Endometrial microvascular endothelial cells (primary cell): ENCODE results near the gene PPDPF. TPM values are rescaled to one million over a fixed set of nuclear protein-coding genes. Genes with fewer than 3 reads are reported as not detected.
"Not testable (repeated sequence)": the region's sequence is repeated elsewhere in the genome, so short reads cannot be mapped to it uniquely, and the experiment has no call there.

ENCODE experiments used
- in situ Hi-C: cut with HindIII; loops from 2 replicates; pipeline ENCODE4 v1.10.0; 2017; ENCODE audit warnings: low sequenced_read_pairs, low pct_unique_long_range_greater_than_20kb; ENCODE audit errors: inconsistent ontology term
- total RNA-seq: library from RNA; depleted of rRNA; stranded (reverse); fragments of >200 nt; gene quantifications from one replicate; pipeline ENCODE4 v1.2.3, GENCODE V29; 2015; ENCODE audit errors: inconsistent ontology term

Gene PPDPF
- total RNA-seq, 1 donor from 2014 or later: 126 TPM

DNA sequence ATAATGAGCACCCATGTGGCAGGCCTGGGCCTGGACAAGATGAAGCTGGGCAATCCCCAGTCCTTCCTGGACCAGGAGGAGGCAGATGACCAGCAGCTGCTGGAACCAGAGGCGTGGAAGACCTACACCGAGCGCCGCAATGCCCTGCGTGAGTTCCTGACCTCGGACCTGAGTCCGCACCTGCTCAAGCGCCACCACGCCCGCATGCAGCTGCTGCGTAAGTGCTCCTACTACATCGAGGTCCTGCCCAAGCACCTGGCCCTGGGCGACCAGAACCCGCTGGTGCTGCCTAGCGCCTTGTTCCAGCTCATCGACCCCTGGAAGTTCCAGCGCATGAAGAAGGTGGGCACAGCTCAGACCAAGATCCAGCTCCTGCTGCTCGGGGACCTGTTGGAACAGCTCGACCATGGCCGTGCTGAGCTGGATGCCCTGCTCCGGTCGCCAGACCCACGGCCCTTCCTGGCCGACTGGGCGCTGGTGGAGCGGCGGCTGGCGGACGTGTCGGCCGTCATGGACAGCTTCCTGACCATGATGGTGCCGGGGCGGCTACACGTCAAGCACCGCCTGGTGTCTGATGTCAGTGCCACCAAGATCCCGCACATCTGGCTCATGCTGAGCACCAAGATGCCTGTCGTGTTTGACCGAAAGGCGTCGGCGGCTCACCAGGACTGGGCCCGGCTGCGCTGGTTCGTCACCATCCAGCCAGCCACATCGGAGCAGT is 35.3 kb downstream of the PPDPF start:
- in situ Hi-C loops: no loop called here

GRCh38 chr20:63556873-63557478 is 36.4 kb downstream of the PPDPF start:
- in situ Hi-C loops: no loop called here

DNA sequence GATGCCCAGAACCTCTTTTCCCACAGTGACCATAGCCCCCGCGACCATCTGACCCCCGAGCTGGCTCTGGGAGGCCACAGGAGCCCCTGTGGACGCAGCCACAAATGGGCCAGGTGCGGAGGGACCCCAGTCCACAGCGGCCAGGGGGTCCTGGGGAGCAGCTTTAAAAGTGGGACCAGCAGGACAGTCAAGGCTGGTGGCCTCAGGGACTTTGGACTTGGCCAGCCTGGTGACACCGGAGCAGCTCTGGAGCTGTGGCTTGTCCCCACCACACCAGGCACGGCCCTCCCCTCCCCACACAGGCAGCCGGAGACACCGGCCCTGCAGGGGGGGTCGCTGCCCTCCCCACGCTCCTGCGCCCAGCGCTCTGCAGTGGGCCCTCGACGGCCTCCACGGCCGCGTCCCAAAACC is 36.9 kb downstream of the PPDPF start:
- in situ Hi-C loops: no loop called here

- in situ Hi-C loops: no loop called here
Observed at GRCh38 chr20:63558804-63559484, 38.4 kb downstream of the PPDPF start.

- in situ Hi-C loops: not testable (repeated sequence)
Observed at GRCh38 chr20:63559485-63560332, 39.1 kb downstream of the PPDPF start.

DNA sequence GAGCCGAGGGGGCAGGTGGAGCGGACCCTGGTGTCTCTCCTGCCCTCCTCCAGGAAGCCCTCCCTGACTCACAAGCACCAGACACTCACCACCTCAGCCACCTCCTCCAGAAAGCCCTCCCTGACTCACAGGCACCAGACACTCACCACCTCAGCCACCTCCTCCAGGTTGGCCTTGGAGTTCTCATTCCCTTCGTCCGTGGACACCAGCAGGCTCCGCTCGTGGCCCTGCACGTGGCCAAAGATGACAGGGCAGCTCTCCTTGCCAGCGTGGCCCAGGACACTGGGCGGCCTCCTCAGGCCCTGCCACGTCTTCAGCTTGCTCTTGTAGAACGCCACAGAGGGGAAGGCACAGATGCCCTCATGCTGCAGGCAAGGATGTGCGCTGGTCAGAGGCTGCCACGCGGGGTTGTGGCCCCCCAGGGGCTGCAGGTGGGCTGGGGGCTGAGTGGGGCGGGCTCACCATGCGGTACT is 39.8 kb downstream of the PPDPF start:
- in situ Hi-C loops: no loop called here

- in situ Hi-C loops: no loop called here
Observed at GRCh38 chr20:63560856-63561609, 40.5 kb downstream of the PPDPF start.

DNA sequence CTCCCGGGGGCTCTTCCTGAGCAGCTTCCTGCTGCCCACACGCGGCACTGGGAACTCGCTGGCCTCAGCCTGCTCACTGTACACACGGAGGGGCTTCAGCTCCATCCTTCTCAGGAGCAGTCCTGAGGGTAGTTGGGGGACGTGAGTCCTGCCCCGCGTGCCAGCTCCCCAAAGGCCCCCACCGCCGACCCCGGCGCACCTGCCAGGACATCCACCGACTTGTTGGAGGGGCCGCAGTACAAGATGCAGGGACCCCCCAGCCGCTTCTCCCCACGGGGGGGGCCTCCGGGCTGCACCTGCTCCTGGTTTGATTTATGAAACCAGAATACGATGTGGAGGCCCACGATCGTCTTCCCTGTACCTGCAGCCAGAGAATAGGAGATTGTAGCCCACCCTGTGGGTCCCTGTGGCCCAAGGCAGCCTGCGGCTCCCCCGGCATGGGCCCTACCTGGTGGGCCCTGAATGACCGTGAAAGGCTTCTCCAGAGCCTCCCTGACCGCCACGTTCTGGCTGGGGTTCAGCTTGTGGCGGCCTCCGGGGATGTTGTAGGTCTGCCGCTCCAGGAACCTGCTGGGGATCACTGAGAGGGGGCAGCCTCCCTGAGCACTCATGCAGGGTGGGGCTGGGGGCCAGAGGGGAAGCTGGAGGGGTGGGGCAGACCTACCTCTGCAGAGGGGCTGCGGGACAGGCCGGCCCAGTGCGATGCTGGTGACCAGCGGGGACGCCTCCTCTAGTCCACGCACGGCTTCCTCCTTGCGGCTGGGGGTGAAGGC is 41.2 kb downstream of the PPDPF start:
- in situ Hi-C loops: no loop called here

DNA sequence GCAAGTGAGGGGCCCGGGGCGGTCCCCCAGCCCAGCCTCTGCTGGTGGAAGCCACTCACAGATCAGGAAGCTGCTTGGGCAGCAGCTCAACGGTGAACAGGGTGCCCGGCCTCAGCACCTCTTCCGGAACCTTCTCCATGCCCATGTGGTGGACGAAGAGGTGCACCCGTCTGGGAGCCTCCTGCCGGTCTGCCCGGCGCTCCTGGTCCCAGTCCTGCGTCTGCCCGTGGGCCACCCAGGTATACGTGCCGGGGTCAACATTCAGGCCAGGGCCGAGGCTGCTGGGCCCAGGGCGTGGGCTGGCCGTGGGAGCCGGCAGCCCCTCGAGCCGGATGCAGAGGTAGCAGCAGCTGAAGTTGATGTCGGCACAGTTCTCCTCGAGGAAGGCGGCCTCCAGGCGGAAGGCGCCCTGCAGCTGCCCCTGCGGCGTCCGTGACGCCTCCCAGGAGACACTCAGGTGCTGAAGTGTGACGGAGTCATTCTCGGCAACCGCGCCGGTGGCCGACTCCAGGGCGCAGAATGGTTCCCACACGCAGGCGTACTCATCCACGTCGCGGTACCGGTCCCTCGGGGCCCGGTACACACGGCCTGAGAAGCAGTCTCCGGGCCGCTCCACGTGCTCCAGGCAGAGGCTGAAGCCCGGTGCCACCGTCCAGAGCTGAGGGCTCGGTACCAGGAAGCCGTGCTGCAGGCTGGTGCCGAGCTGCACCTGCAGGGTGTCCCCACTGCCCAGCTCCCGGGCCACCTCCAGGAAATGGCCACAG is 42.1 kb downstream of the PPDPF start:
- in situ Hi-C loops: no loop called here

DNA sequence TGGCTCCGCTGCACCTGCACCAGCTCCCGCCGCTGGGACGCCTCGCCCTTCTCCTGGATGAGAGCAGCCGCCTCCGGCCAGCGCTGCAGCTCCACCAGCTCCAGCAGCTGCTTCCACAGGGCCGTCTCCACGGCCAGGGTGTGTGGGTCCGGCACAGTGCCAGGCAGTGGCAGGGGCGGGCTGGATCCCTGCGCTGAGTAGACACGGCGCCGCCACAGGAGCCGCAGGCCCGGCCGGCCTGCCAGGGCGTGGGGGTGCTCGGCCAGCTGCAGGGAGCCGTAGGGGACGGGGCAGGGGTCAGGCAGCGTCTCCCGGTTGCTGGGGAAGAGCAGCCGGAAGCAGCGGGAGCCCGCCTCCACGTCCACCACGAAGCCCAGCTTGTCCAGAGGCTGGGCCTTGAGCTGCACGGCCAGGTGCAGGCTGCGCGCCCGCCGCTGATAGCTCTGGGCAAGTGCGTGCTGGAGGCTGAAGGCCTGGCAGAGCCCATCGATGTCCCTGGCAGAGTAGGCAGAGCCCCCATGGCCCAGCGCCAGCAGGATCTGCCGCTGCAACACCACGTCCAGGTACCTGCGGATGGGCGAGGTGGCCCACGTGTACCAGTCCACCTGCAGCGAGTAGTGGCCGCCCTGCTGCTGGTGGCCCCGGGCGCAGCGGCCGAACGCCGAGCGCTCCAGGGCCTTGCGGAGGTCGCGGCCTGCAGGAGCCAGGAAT is 42.8 kb downstream of the PPDPF start:
- in situ Hi-C loops: no loop called here

- in situ Hi-C loops: no loop called here
Observed at GRCh38 chr20:63564036-63564810, 43.7 kb downstream of the PPDPF start.

GRCh38 chr20:63565021-63565698 is 44.6 kb downstream of the PPDPF start:
- in situ Hi-C loops: no loop called here

- in situ Hi-C loops: no loop called here
Observed at GRCh38 chr20:63565699-63566335, 45.3 kb downstream of the PPDPF start.

- in situ Hi-C loops: no loop called here
Observed at GRCh38 chr20:63566395-63567135, 46.0 kb downstream of the PPDPF start.

DNA sequence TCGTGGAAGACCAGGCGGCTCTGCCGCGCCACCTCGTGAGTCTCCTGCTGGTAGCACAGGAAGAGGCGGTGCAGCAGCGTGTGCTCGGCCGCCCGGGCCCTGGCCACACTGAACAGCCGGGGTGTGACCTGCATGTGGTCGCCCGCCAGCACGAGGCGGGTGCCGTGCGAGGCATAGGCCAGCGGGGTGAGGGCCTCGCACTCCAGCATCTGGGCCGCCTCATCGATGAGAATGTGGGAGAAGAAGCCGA is 46.5 kb downstream of the PPDPF start:
- in situ Hi-C loops: no loop called here
